Endothelial cell of umbilical vein (primary cell): ENCODE results near the gene AKT3. TPM values are rescaled to one million over a fixed set of nuclear protein-coding genes. Genes with fewer than 3 reads are reported as not detected.

Source experiments
- BruUV-seq: library from RNA; stranded (reverse); fragments of 400-500 nt; replicated peaks from 2 replicates; lab custom pipeline; 2021; lab: Mats Ljungman, UMichigan
- CTCF ChIA-PET: fragments of 300-600, 350-600 bp; sonication (Branson Sonifier 250); formaldehyde crosslinking; loops from one replicate; lab custom pipeline; 2021; ENCODE audit warnings: antibody characterized with exemption, inconsistent platforms; lab: Charles Lee
- POLR2A ChIA-PET: fragments of 300-600, 350-600 bp; sonication (Branson Sonifier 250); formaldehyde crosslinking; loops from one replicate; lab custom pipeline; 2021; ENCODE audit warnings: antibody characterized with exemption, inconsistent platforms; lab: Charles Lee
- DNase-seq: peaks from one replicate; pipeline ENCODE4 v3.0.0-alpha.2; 2011; ENCODE audit warnings: low read depth, low spot score
- FAIRE-seq: peaks from 2 replicates; lab custom pipeline; 2011; peaks lifted over from hg19 to GRCh38; lab: Jason Lieb, UNC
- H2AFZ ChIP-seq: 2 replicates; pipeline ENCODE4 v1.6.0; 2012; ENCODE audit warnings: low read depth, low read length, control low read depth, inconsistent platforms
- H3K27ac ChIP-seq: 2 replicates; pipeline ENCODE4 v1.5.1; 2011; ENCODE audit warnings: low read depth, mild to moderate bottlenecking, control low read depth, low read length, moderate library complexity; ENCODE audit not compliant: insufficient read depth
- H3K27me3 ChIP-seq, 2 experiments: 2 replicates each; pipeline versions ENCODE4 v1.6.0 to v1.6.1; 2011; ENCODE audit warnings: low read length in 2 of 2, mixed read lengths in 1 of 2; ENCODE audit not compliant: control insufficient read depth in 2 of 2, insufficient read depth in 2 of 2
- H3K36me3 ChIP-seq, 2 experiments: 2 replicates in 1 of 2; 3 replicates in 1 of 2; pipeline ENCODE4 v1.5.1; 2011; ENCODE audit warnings: low read length in 2 of 2, mild to moderate bottlenecking in 1 of 2, moderate library complexity in 1 of 2; ENCODE audit not compliant: control insufficient read depth in 2 of 2, insufficient read depth in 2 of 2; ENCODE audit errors: extremely low read depth in 1 of 2
- H3K4me1 ChIP-seq: 3 replicates; pipeline ENCODE4 v1.5.1; 2011; ENCODE audit warnings: mild to moderate bottlenecking, low read length; ENCODE audit not compliant: control insufficient read depth, insufficient read depth; ENCODE audit errors: extremely low read depth
- H3K4me2 ChIP-seq: 2 replicates; pipeline ENCODE4 v1.6.1; 2011; ENCODE audit warnings: low read length, control low read depth, mixed read lengths; ENCODE audit not compliant: insufficient read depth
- H3K4me3 ChIP-seq, 3 experiments: fragments of 200-600 bp in 1 of 3; sonication (generic), shearing (Covaris generic) in 1 of 3; replicated peaks in 1 of 3; 2 replicates each; pipeline ENCODE4 v1.5.1; 2011 to 2016; ENCODE audit warnings: control low read depth in 3 of 3, low read length in 3 of 3, mild to moderate bottlenecking in 2 of 3, inconsistent platforms in 1 of 3, low read depth in 1 of 3, moderate library complexity in 1 of 3; ENCODE audit not compliant: insufficient read depth in 1 of 3
- H3K79me2 ChIP-seq: 2 replicates; pipeline ENCODE4 v1.6.0; 2012; ENCODE audit warnings: low read length, inconsistent platforms; ENCODE audit not compliant: control insufficient read depth, insufficient read depth
- H3K9ac ChIP-seq: replicated peaks from 2 replicates; pipeline ENCODE3; 2011; ENCODE audit warnings: low read length, control low read depth; ENCODE audit not compliant: insufficient read depth; ENCODE audit errors: extremely low read depth
- H3K9me1 ChIP-seq: replicated peaks from 3 replicates; pipeline ENCODE4 v1.6.0; 2011; ENCODE audit warnings: mild to moderate bottlenecking, low read length; ENCODE audit not compliant: control insufficient read depth, insufficient read depth; ENCODE audit errors: extremely low read depth
- H3K9me3 ChIP-seq: replicated peaks from 2 replicates; pipeline ENCODE4 v1.5.1; 2012; ENCODE audit warnings: low read length, inconsistent platforms; ENCODE audit not compliant: control insufficient read depth, insufficient read depth
- H4K20me1 ChIP-seq: replicated peaks from 2 replicates; pipeline ENCODE3; 2011; ENCODE audit warnings: mild to moderate bottlenecking, low read length; ENCODE audit not compliant: control insufficient read depth, insufficient read depth; ENCODE audit errors: extremely low read depth
- CTCF ChIP-seq, 2 donors: IDR thresholded peaks; 1 replicate in 1 of 2; 2 replicates in 1 of 2; pipeline ENCODE4 v1.5.1; 2011; ENCODE audit warnings: low read length in 2 of 2, mild to moderate bottlenecking in 2 of 2, moderate library complexity in 2 of 2, control low read depth in 1 of 2, inconsistent platforms in 1 of 2, low read depth in 1 of 2; ENCODE audit not compliant: insufficient read depth in 1 of 2; ENCODE audit errors: extremely low read depth in 1 of 2
- EZH2 ChIP-seq: IDR thresholded peaks from 2 replicates; pipeline ENCODE4 v1.6.1; 2012; ENCODE audit warnings: borderline replicate concordance, low read depth, mild to moderate bottlenecking, moderate library complexity, low read length, inconsistent platforms; ENCODE audit not compliant: severe bottlenecking
- FOS ChIP-seq: IDR thresholded peaks from 2 replicates; pipeline ENCODE4 v1.6.1; 2011; ENCODE audit warnings: mild to moderate bottlenecking, low read length, moderate library complexity, borderline replicate concordance; ENCODE audit not compliant: insufficient read depth
- GATA2 ChIP-seq: IDR thresholded peaks from 2 replicates; pipeline ENCODE4 v1.7.0; 2011; ENCODE audit warnings: low read depth, mild to moderate bottlenecking, moderate library complexity, mixed read lengths, low read length; ENCODE audit not compliant: insufficient read length, insufficient read depth
- JUN ChIP-seq: IDR thresholded peaks from 2 replicates; pipeline ENCODE4 v1.6.1; 2011; ENCODE audit warnings: borderline replicate concordance, low read depth; ENCODE audit not compliant: insufficient read length, insufficient read depth
- MAX ChIP-seq: IDR thresholded peaks from 2 replicates; pipeline ENCODE4 v1.6.1; 2011; ENCODE audit not compliant: insufficient read depth, insufficient read length
- MYC ChIP-seq: IDR thresholded peaks from one replicate; pipeline ENCODE4 v1.6.1; 2011; ENCODE audit warnings: mild to moderate bottlenecking, low read depth, low read length
- POLR2A ChIP-seq: IDR thresholded peaks from 2 replicates; pipeline ENCODE4 v1.6.1; 2012; ENCODE audit warnings: low read depth, mild to moderate bottlenecking, control low read depth, low read length
- POLR2AphosphoS5 ChIP-seq: IDR thresholded peaks from 2 replicates; pipeline ENCODE4 v1.6.1; 2012; ENCODE audit warnings: low read depth, mild to moderate bottlenecking, control low read depth, low read length, moderate library complexity; ENCODE audit not compliant: insufficient read depth
- dilution Hi-C: fragments of 300-500 bp; cut with MboI; formaldehyde crosslinking; loops from one replicate; pipeline ENCODE4 v1.15.0; 2019; ENCODE audit warnings: low sequenced_read_pairs; ENCODE audit not compliant: extremely low pct_ligation_motif_present
- intact Hi-C: fragments of 100-400 bp; cut with micrococcal nuclease; formaldehyde crosslinking; loops from one replicate; pipeline ENCODE4 v1.10.0; 2022
- polyA plus RNA-seq, 4 experiments: library from polyadenylated mRNA; depleted of rRNA in 3 of 4; stranded (reverse) in 3 of 4; unstranded in 1 of 4; fragments of >200 nt; gene quantifications; 2 replicates each; pipeline versions ENCODE4 v1.2.1 to v1.2.3, GENCODE V29; 2011 to 2012; ENCODE audit warnings: missing spikeins in 1 of 4
- total RNA-seq: library from RNA; stranded (reverse); gene quantifications from 2 replicates; pipeline ENCODE4 v1.2.3, GENCODE V29; 2021

Gene AKT3
- total and polyA plus RNA-seq, 2 donors (not counting 3 experiments of a cell fraction or from before 2014, with no cell fraction given), result 20.6 to 97.1 TPM

- BruUV-seq, result no TSS peak
- no peak for FAIRE-seq
- TF ChIP-seq JUN, result no peak
- TF ChIP-seq MAX, result no peak
- no peak for TF ChIP-seq CTCF (IDR thresholded peaks at IDR 0.05; ENCODE audit: extremely low read depth in 1 of 2, insufficient read depth in 1 of 2, low read depth in 1 of 2, low read length in 2 of 2)
- no peak for TF ChIP-seq FOS
- TF ChIP-seq POLR2A, result no peak
- TF ChIP-seq EZH2, result no peak
- no peak for TF ChIP-seq MYC
- TF ChIP-seq POLR2AphosphoS5, result no peak
- TF ChIP-seq GATA2, result no peak
- ChIA-PET CTCF (no interaction called here), POLR2A (interaction anchor here (0.6 kb wide), 1 partner anchor 286 kb away, joined by 4 read pairs; no protein-coding TSS in a partner anchor)
- no peak overlapping the region for H3K4me3 ChIP-seq
- no peaks in the 10 kb centered on the region for H3K79me2 ChIP-seq
- H3K9ac ChIP-seq, result no peak overlapping the region
- H3K27me3 ChIP-seq, result no peaks in the 10 kb centered on the region
- H3K36me3 ChIP-seq, result peaks cover 0 to 2% of the 10 kb centered on the region in 2 experiments
- H3K27ac ChIP-seq, result no peak overlapping the region
- H3K4me1 ChIP-seq, result no peaks in the 10 kb centered on the region
- intact Hi-C loops (no loop called here), dilution Hi-C loops (no loop called here)
- no peaks in the 10 kb centered on the region for H4K20me1 ChIP-seq
- H3K4me2 ChIP-seq, result no peak overlapping the region
- H2AFZ ChIP-seq, result no peak overlapping the region
- no peaks in the 10 kb centered on the region for H3K9me3 ChIP-seq
- no peaks in the 10 kb centered on the region for H3K9me1 ChIP-seq
- no peak for DNase-seq
Observed at GRCh38 chr1:243620096-243620495, 229.9 kb downstream of the AKT3 start.
